ENCODE results near the gene NLN.
"Not testable (repeated sequence)": the region's sequence is repeated elsewhere in the genome, so short reads cannot be mapped to it uniquely, and the experiment has no call there.

Gene NLN

GRCh38 chr5:65772963-65773362 is 51.0 kb downstream of the NLN start:
- DNase-seq (ENCODE audit: low read depth in 3 of 3) = not testable (repeated sequence)

GRCh38 chr5:65774346-65774745 is 52.3 kb downstream of the NLN start:
- no peak for DNase-seq (ENCODE audit: low read depth in 3 of 3)

GRCh38 chr5:65775476-65775875 is 53.5 kb downstream of the NLN start:
- no peak for DNase-seq (ENCODE audit: low read depth in 3 of 3)

- no peak for DNase-seq (ENCODE audit: low read depth in 3 of 3)
These were observed 54.6 kb downstream of the NLN start for GRCh38 chr5:65776441-65777141.

- DNase-seq (ENCODE audit: low read depth in 3 of 3) = no peak
These were observed 56.1 kb downstream of the NLN start for GRCh38 chr5:65778126-65778525.

- DNase-seq (ENCODE audit: low read depth in 3 of 3) = no peak
These were observed 57.6 kb downstream of the NLN start for GRCh38 chr5:65779643-65780042.

GRCh38 chr5:65788296-65788695 is 66.3 kb downstream of the NLN start:
- not testable (repeated sequence) for DNase-seq (ENCODE audit: low read depth in 3 of 3)

GRCh38 chr5:65790371-65791163 is 68.6 kb downstream of the NLN start:
- DNase-seq (ENCODE audit: low read depth in 3 of 3) = no peak

- no peak for DNase-seq (ENCODE audit: low read depth in 3 of 3)
These were observed 70.0 kb downstream of the NLN start for GRCh38 chr5:65791712-65792673.

GRCh38 chr5:65796269-65796668 is 74.3 kb downstream of the NLN start:
- DNase-seq (ENCODE audit: low read depth in 3 of 3) = no peak

- DNase-seq (ENCODE audit: low read depth in 3 of 3) = no peak
These were observed 74.8 kb downstream of the NLN start for GRCh38 chr5:65796751-65797316.

- no peak for DNase-seq (ENCODE audit: low read depth in 3 of 3)
These were observed 75.5 kb downstream of the NLN start for GRCh38 chr5:65797481-65797880.

- DNase-seq (ENCODE audit: low read depth in 3 of 3) = no peak
These were observed 77.9 kb downstream of the NLN start for GRCh38 chr5:65799857-65800256.

- DNase-seq (ENCODE audit: low read depth in 3 of 3) = no peak
These were observed 78.8 kb downstream of the NLN start for GRCh38 chr5:65800775-65801174.

- no peak for DNase-seq (ENCODE audit: low read depth in 3 of 3)
These were observed 79.4 kb downstream of the NLN start for GRCh38 chr5:65801352-65801783.

GRCh38 chr5:65802080-65802479 is 80.1 kb downstream of the NLN start:
- DNase-seq (ENCODE audit: low read depth in 3 of 3) = no peak

- no peak for DNase-seq (ENCODE audit: low read depth in 3 of 3)
These were observed 80.8 kb downstream of the NLN start for GRCh38 chr5:65802820-65803219.

GRCh38 chr5:65803699-65804391 is 81.8 kb downstream of the NLN start:
- no peak for DNase-seq (ENCODE audit: low read depth in 3 of 3)

GRCh38 chr5:65805089-65805488 is 83.1 kb downstream of the NLN start:
- no peak for DNase-seq (ENCODE audit: low read depth in 3 of 3)

- not testable (repeated sequence) for DNase-seq (ENCODE audit: low read depth in 3 of 3)
These were observed 85.5 kb downstream of the NLN start for GRCh38 chr5:65807494-65807893.

GRCh38 chr5:65808251-65808741 is 86.3 kb downstream of the NLN start:
- no peak for DNase-seq (ENCODE audit: low read depth in 3 of 3)

Data from stimulated activated CD4-positive, alpha-beta T cell treated with anti-CD3 and anti-CD28 coated beads, TNF-alpha, amount 100 ng/mL, for 48 hours (primary cell).